Right lobe of liver (tissue), 6 donors: ENCODE results near the gene ASPRV1. TPM values are rescaled to one million over a fixed set of nuclear protein-coding genes. Genes with fewer than 3 reads are reported as not detected.

Experiments used
- ATAC-seq, 4 donors: fragments of 200-7000 bp; cut with Tn5 transposase; one replicate each; pipeline ENCODE4 v1.9.1; 2020; ENCODE audit warnings: mild to moderate bottlenecking in 4 of 4, moderate library complexity in 4 of 4
- DNase-seq, 3 donors: peaks; one replicate each; pipeline ENCODE4 v3.0.0-alpha.2; 2020
- H3K27ac ChIP-seq, 3 donors: fragments of 200-600 bp; one replicate each; pipeline ENCODE4 v1.8.0; 2022
- H3K27me3 ChIP-seq, 2 donors: fragments of 200-600 bp; one replicate each; pipeline ENCODE4 v1.8.0; 2022
- H3K36me3 ChIP-seq, 4 donors: fragments of 200-600 bp; sonication (generic) in 1 of 4; one replicate each; pipeline versions ENCODE4 v1.5.1 to v1.8.0; 2017 to 2022; ENCODE audit warnings: control low read depth in 1 of 4
- H3K4me1 ChIP-seq, 4 donors: fragments of 200-600 bp; sonication (generic) in 1 of 4; one replicate each; pipeline versions ENCODE4 v1.5.1 to v1.8.0; 2017 to 2022; ENCODE audit warnings: control low read depth in 1 of 4
- H3K4me3 ChIP-seq, 3 donors: fragments of 200-600 bp; one replicate each; pipeline ENCODE4 v1.8.0; 2022
- H3K9me3 ChIP-seq, 4 donors: fragments of 200-600 bp; sonication (generic) in 1 of 4; one replicate each; pipeline versions ENCODE4 v1.5.1 to v1.8.0; 2017 to 2022; ENCODE audit warnings: control low read depth in 1 of 4
- CTCF ChIP-seq, 4 donors: fragments of 200-600 bp in 3 of 4; fragments of 450-650 bp in 1 of 4; IDR thresholded peaks; one replicate each; pipeline versions ENCODE4 v1.5.1 to v1.8.0; 2016 to 2022; ENCODE audit warnings: antibody characterized with exemption in 4 of 4, mild to moderate bottlenecking in 2 of 4
- POLR2A ChIP-seq: fragments of 450-650 bp; IDR thresholded peaks from one replicate; pipeline ENCODE4 v1.6.1; 2017; ENCODE audit warnings: antibody characterized with exemption, mild to moderate bottlenecking
- WGBS: methylation state at CpG from one replicate; pipeline ENCODE4 v1.1.6; 2018; ENCODE audit warnings: low coverage, low lambda C conversion rate; ENCODE audit not compliant: insufficient coverage; ENCODE audit errors: missing lambda C conversion rate; 5-methylcytosine and 5-hydroxymethylcytosine counted together
- intact Hi-C, 2 donors: fragments of 100-400 bp; cut with DNase I; formaldehyde crosslinking; loops; one replicate each; pipeline versions ENCODE4 v1.11.2 to v1.14.1; 2022
- total RNA-seq, 6 experiments: library from RNA; depleted of rRNA in 2 of 6; stranded (reverse); fragments of >200 nt in 2 of 6; fragmentation: NEBNext Ultra II Directional in 3 of 6; extraction: Animal tissue kit (Norgen Biotek cat#: 25700) in 3 of 6; gene quantifications; one replicate each; pipeline versions ENCODE4 v1.1.0 to v1.2.4, GENCODE V29; 2016 to 2023
- donor health status: DM: no; HTN: yes; CAD: no.
- donor health status: DM: no; HTN: no; CAD: no.
- donor health status: DM: no; HTN: no; CAD: no.
- donor health status: DM: no; HTN: yes; CAD: no.
- donor health status: DM: no; HTN: yes; CAD: no.

ASPRV1 gene
- total RNA-seq, 6 experiments from 2014 or later: 0.31 to 0.98 (median 0.59) TPM

GRCh38 chr2:70007151-70007550 is 45.7 kb upstream of the ASPRV1 start:
- H3K27me3 ChIP-seq: no peaks in the 10 kb centered on the region
- no peaks in the 10 kb centered on the region for H3K9me3 ChIP-seq
- peak in 1 of 3 donors; percentile 32 for DNase-seq
- peaks cover 0 to 4% (median 0%) of the 10 kb centered on the region in 4 donors for H3K4me1 ChIP-seq
- no peak for TF ChIP-seq CTCF (IDR thresholded peaks at IDR 0.05)
- no peak for TF ChIP-seq POLR2A
- no peak overlapping the region for H3K27ac ChIP-seq
- H3K36me3 ChIP-seq: no peaks in the 10 kb centered on the region
- no peak overlapping the region for H3K4me3 ChIP-seq
- 91% methylated on average over 8 of the region's 13 CpGs for WGBS
- intact Hi-C loops: no loop called here
- no peak for ATAC-seq

- intact Hi-C loops: no loop called here
- Histone ChIP-seq H3K9me3 (no peaks in the 10 kb centered on the region), H3K27ac (no peak overlapping the region), H3K4me3 (no peak overlapping the region), H3K4me1 (peaks cover 0 to 4% (median 0%) of the 10 kb centered on the region in 4 donors), H3K36me3 (no peaks in the 10 kb centered on the region), H3K27me3 (no peaks in the 10 kb centered on the region)
- no CpG with 5 or more reads among the region's 1 CpG for WGBS
- TF ChIP-seq POLR2A (no peak), CTCF (IDR thresholded peaks at IDR 0.05) (no peak)
- DNase-seq (no peak), ATAC-seq (no peak)
These were observed 45.0 kb upstream of the ASPRV1 start for GRCh38 chr2:70006447-70006784.

GRCh38 chr2:70005752-70006446 is 44.5 kb upstream of the ASPRV1 start:
- H3K9me3 ChIP-seq: no peaks in the 10 kb centered on the region
- TF ChIP-seq CTCF (IDR thresholded peaks at IDR 0.05) (no peak), POLR2A (no peak)
- H3K27ac ChIP-seq: no peak overlapping the region
- ATAC-seq: peak in 1 of 4 donors; percentile 28
- 66% methylated on average over 4 of the region's 6 CpGs for WGBS
- intact Hi-C loops: no loop called here
- no peak overlapping the region for H3K4me3 ChIP-seq
- no peaks in the 10 kb centered on the region for H3K27me3 ChIP-seq
- DNase-seq: peak in 1 of 3 donors; percentile 43
- peaks cover 0 to 4% (median 0%) of the 10 kb centered on the region in 4 donors for H3K4me1 ChIP-seq
- no peaks in the 10 kb centered on the region for H3K36me3 ChIP-seq

GRCh38 chr2:70005216-70005615 is 43.8 kb upstream of the ASPRV1 start:
- Histone ChIP-seq H3K4me3 (no peak overlapping the region), H3K27ac (no peak overlapping the region), H3K4me1 (no peaks in the 10 kb centered on the region), H3K27me3 (no peaks in the 10 kb centered on the region), H3K9me3 (no peaks in the 10 kb centered on the region), H3K36me3 (no peaks in the 10 kb centered on the region)
- no peak for ATAC-seq
- no peak for TF ChIP-seq POLR2A
- TF ChIP-seq CTCF (IDR thresholded peaks at IDR 0.05): no peak
- WGBS: 100% methylated on average over 2 of the region's 2 CpGs
- DNase-seq: no peak
- intact Hi-C loops: no loop called here
